Neutrophil (primary cell): ENCODE data around the gene ADGRL3.

Experiments
- H3K27ac ChIP-seq: fragments of 200-600 bp; sonication (generic); 2 replicates; pipeline ENCODE4 v1.5.1; 2016; ENCODE audit warnings: mild to moderate bottlenecking, moderate library complexity
- H3K27me3 ChIP-seq: fragments of 200-600 bp; sonication (generic); 2 replicates; pipeline ENCODE4 v1.6.0; 2016; ENCODE audit warnings: mild to moderate bottlenecking
- H3K36me3 ChIP-seq: fragments of 200-600 bp; sonication (generic); 2 replicates; pipeline ENCODE4 v1.5.1; 2017
- H3K4me1 ChIP-seq, 2 experiments: fragments of 200-600 bp in 1 of 2; sonication (generic) in 1 of 2; 1 replicate in 1 of 2; 2 replicates in 1 of 2; pipeline versions ENCODE4 v1.5.1 to v1.6.1; 2013 to 2016; ENCODE audit warnings: low read depth in 1 of 2, low read length in 1 of 2, mild to moderate bottlenecking in 1 of 2, moderate library complexity in 1 of 2; ENCODE audit not compliant: control insufficient read depth in 1 of 2, insufficient read depth in 1 of 2
- H3K4me3 ChIP-seq, 2 experiments: fragments of 200-600 bp in 1 of 2; sonication (generic) in 1 of 2; 1 replicate in 1 of 2; 2 replicates in 1 of 2; pipeline ENCODE4 v1.5.1; 2013 to 2016; ENCODE audit warnings: low read depth in 1 of 2, low read length in 1 of 2, mild to moderate bottlenecking in 1 of 2, moderate library complexity in 1 of 2
- H3K9me3 ChIP-seq: fragments of 200-600 bp; sonication (generic); 2 replicates; pipeline ENCODE4 v1.5.1; 2016
- TF ChIP-seq, protein P1 (sequence below): fragments of 200-600 bp; sonication (generic); IDR thresholded peaks from 2 replicates; pipeline ENCODE4 v1.5.1; 2016; ENCODE audit warnings: antibody characterized with exemption

Gene ADGRL3

DNA sequence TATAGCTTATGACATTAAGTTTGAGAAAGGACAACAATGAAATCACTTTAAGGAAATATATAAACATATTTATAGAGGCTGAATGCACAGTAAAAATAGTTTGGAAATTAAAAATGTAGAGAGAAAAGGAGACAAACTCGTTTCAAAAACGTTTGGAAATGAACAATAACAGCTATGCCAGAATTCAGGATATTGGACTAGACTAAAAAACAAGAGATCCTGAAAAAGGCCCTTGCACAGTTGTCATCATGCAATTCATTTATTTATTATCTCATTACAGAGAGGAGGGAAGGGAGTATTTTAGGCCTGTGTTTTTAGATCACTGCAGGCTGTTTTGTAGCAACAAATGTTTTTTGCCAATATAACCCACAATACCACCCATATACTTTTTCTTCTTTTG is 527.2 kb downstream of the ADGRL3 start:
- no peaks in the 10 kb centered on the region for H3K27me3 ChIP-seq
- H3K4me1 ChIP-seq = no peaks in the 10 kb centered on the region
- no peak overlapping the region for H3K4me3 ChIP-seq
- no peaks in the 10 kb centered on the region for H3K36me3 ChIP-seq
- H3K9me3 ChIP-seq = no peaks in the 10 kb centered on the region
- TF ChIP-seq, protein P1, sequence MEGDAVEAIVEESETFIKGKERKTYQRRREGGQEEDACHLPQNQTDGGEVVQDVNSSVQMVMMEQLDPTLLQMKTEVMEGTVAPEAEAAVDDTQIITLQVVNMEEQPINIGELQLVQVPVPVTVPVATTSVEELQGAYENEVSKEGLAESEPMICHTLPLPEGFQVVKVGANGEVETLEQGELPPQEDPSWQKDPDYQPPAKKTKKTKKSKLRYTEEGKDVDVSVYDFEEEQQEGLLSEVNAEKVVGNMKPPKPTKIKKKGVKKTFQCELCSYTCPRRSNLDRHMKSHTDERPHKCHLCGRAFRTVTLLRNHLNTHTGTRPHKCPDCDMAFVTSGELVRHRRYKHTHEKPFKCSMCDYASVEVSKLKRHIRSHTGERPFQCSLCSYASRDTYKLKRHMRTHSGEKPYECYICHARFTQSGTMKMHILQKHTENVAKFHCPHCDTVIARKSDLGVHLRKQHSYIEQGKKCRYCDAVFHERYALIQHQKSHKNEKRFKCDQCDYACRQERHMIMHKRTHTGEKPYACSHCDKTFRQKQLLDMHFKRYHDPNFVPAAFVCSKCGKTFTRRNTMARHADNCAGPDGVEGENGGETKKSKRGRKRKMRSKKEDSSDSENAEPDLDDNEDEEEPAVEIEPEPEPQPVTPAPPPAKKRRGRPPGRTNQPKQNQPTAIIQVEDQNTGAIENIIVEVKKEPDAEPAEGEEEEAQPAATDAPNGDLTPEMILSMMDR = no peak
- no peak overlapping the region for H3K27ac ChIP-seq

DNA sequence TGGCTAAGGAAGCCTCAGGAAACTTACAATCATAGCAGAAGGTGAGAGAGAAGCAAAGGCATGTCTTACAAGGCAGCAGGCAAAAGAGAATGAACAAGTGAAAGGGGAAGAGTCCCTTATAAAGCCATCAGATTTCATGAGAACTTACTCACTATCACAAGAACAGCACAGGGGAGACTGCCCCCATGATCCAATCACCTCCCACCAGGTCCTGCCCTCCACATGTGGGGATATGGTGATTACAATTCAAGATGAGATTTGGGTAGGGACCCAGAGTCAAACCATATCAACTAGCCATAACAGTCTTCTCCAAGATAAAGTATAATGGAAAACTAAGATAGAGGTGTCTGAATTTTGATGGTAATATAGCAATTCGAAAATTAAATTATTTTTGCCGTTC is 534.3 kb downstream of the ADGRL3 start:
- Histone ChIP-seq H3K9me3 (no peaks in the 10 kb centered on the region), H3K36me3 (no peaks in the 10 kb centered on the region), H3K27ac (no peak overlapping the region), H3K4me1 (no peaks in the 10 kb centered on the region), H3K4me3 (no peak overlapping the region), H3K27me3 (no peaks in the 10 kb centered on the region)
- TF ChIP-seq, protein P1 = no peak

DNA sequence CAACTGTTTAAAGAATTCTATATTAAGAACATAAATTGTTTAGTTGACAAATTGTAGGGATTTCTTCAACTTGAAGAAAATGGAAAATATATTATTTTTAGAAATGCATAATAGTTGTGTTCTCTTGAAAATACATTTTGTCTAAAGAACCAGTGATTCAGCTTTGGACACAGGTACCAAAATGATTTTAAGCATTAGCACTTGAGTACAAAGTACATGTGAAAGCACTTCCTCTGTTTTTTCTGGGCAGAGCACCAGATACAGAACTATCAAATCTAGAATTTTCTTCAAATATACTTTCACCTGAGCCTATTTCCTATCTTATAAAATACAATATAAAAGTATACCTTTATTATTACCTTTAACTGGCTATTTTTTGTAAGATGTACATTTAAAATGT is 539.8 kb downstream of the ADGRL3 start:
- TF ChIP-seq, protein P1 = no peak
- Histone ChIP-seq H3K4me3 (no peak overlapping the region), H3K27ac (no peak overlapping the region)

DNA sequence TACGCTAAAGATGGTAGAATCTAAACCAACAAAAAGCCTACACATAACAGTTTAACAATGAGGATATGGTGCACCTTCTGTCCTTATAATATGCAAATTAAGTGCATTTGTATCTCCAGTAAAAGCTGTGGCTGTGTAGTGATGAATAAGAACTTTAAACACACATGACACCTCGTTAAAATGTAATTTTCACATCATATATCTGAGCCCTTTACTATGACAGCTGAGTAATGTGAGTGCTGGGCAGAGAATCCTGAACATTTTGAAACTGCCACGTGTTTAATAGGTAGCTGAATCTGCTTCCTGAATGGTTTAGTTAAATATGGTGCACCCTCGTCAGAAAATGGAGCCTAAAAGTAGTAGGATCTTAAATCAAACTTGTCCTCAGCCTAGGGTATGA is 540.8 kb downstream of the ADGRL3 start:
- TF ChIP-seq, protein P1 = no peak
- no peaks in the 10 kb centered on the region for H3K27me3 ChIP-seq
- H3K27ac ChIP-seq = no peak overlapping the region
- no peak overlapping the region for H3K4me3 ChIP-seq
- H3K9me3 ChIP-seq = no peaks in the 10 kb centered on the region
- H3K36me3 ChIP-seq = no peaks in the 10 kb centered on the region
- no peaks in the 10 kb centered on the region for H3K4me1 ChIP-seq

More for the DNA sequence above, 539.8 kb downstream of the ADGRL3 start:
- H3K4me1 ChIP-seq = no peaks in the 10 kb centered on the region
- no peaks in the 10 kb centered on the region for H3K36me3 ChIP-seq
- no peaks in the 10 kb centered on the region for H3K27me3 ChIP-seq
- H3K9me3 ChIP-seq = no peaks in the 10 kb centered on the region

DNA sequence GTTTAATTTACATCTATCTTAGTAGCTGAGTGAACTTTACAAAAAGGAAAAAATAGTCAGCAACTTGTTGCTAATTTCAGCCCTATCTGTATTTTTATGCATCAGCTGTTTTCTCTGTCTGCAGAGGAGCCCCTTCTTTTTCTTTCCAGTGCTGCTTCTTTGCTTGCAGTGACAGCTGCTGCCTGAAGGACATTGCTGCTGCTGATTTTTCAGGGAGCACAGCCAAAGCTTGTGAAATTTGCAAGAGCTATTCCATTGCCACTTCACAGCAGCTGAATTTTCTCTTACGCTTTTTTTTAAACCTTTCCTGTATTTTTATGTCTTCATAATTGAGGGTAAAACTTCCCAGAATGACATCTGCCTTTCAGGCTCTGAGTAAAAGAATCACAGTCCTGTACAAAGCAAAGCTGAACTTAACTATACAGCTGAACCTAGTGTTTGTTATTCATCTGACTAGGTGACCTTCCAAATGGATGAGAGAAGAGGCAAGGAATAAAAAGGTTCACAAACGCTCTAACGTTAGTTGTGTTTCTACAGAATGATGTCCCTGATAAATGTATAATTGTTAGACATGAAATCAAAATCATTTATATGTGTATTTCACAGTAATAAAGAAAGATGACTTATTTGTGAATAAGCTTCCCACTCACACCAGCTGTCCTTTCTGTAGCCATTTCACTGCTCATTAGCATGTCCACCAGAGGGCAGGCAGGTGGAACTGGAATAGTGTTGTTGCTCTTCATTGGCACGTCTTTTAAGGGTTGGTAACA is 541.4 kb downstream of the ADGRL3 start:
- Histone ChIP-seq H3K27ac (no peak overlapping the region), H3K27me3 (no peaks in the 10 kb centered on the region), H3K4me3 (no peak overlapping the region), H3K4me1 (no peaks in the 10 kb centered on the region), H3K36me3 (no peaks in the 10 kb centered on the region), H3K9me3 (no peaks in the 10 kb centered on the region)
- TF ChIP-seq, protein P1 = no peak
